Vagina (tissue), 2 donors: ENCODE data around the gene SNAP47.

ENCODE experiments used
- POLR2AphosphoS5 ChIP-seq, 2 donors: sonication (generic); formaldehyde crosslinking; IDR thresholded peaks; one replicate each; pipeline ENCODE4 v1.9.0; 2017; ENCODE audit warnings: antibody characterized with exemption in 2 of 2, mild to moderate bottlenecking in 2 of 2, low read depth in 1 of 2; ENCODE audit not compliant: insufficient read depth in 1 of 2
- TF ChIP-seq, protein P1 (sequence below), 3 experiments: fragments of 450-650 bp in 2 of 3; fragments of 200-600 bp in 1 of 3; sonication (generic) in 1 of 3; IDR thresholded peaks; one replicate each; pipeline ENCODE4 v1.5.1; 2017 to 2019; ENCODE audit warnings: antibody characterized with exemption in 3 of 3, mild to moderate bottlenecking in 2 of 3, moderate library complexity in 2 of 3

DNA sequence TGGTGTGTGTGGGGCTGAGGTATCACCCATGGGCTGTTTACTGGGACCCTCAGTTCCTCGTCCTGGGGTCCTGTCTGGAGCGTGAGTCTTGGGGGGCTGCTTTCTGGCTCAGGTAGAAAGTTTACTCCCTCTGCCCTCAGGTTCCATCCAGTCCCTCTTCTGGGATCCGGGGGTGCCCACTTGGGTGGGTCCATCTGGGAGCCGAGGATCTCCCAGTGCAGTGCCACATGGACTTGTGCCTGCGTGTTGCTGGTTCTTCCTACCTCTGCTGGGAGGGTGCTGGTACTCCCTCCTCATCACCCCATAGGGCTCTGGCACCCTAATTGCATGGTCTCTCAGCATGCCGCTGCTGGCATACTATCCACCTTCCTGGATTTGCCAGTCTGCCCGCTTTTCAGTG is 14.0 kb downstream of the SNAP47 start:
- TF ChIP-seq, protein P1, sequence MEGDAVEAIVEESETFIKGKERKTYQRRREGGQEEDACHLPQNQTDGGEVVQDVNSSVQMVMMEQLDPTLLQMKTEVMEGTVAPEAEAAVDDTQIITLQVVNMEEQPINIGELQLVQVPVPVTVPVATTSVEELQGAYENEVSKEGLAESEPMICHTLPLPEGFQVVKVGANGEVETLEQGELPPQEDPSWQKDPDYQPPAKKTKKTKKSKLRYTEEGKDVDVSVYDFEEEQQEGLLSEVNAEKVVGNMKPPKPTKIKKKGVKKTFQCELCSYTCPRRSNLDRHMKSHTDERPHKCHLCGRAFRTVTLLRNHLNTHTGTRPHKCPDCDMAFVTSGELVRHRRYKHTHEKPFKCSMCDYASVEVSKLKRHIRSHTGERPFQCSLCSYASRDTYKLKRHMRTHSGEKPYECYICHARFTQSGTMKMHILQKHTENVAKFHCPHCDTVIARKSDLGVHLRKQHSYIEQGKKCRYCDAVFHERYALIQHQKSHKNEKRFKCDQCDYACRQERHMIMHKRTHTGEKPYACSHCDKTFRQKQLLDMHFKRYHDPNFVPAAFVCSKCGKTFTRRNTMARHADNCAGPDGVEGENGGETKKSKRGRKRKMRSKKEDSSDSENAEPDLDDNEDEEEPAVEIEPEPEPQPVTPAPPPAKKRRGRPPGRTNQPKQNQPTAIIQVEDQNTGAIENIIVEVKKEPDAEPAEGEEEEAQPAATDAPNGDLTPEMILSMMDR (IDR thresholded peaks at IDR 0.05) = no peak
- no peak for TF ChIP-seq POLR2AphosphoS5 (IDR thresholded peaks at IDR 0.05; ENCODE audit: insufficient read depth in 1 of 2, low read depth in 1 of 2)
